Kidney tubule cell (primary cell): ENCODE results near the gene HIF3A.

Experiments
- DNase-seq: peaks from one replicate; pipeline ENCODE4 v3.0.0-alpha.2; 2018; ENCODE audit warnings: low spot score

Gene HIF3A

GRCh38 chr19:46384396-46384795 is 87.6 kb downstream of the HIF3A start:
- DNase-seq: no peak

GRCh38 chr19:46385636-46386035 is 88.8 kb downstream of the HIF3A start:
- no peak for DNase-seq

GRCh38 chr19:46386151-46386550 is 89.3 kb downstream of the HIF3A start:
- DNase-seq: no peak

GRCh38 chr19:46386996-46387712 is 90.3 kb downstream of the HIF3A start:
- DNase-seq: no peak

GRCh38 chr19:46387713-46388130 is 90.9 kb downstream of the HIF3A start:
- no peak for DNase-seq

GRCh38 chr19:46388311-46389095 is 91.7 kb downstream of the HIF3A start:
- DNase-seq: no peak

GRCh38 chr19:46390121-46390858 is 93.4 kb downstream of the HIF3A start:
- DNase-seq: no peak

GRCh38 chr19:46390866-46391265 is 94.0 kb downstream of the HIF3A start:
- no peak for DNase-seq

- no peak for DNase-seq
Observed at GRCh38 chr19:46391296-46392251, 94.7 kb downstream of the HIF3A start.

GRCh38 chr19:46392252-46392801 is 95.5 kb downstream of the HIF3A start:
- no peak for DNase-seq

- no peak for DNase-seq
Observed at GRCh38 chr19:46392837-46393236, 96.0 kb downstream of the HIF3A start.
